CD14-positive monocyte (primary cell): ENCODE results near the gene ROR1. TPM values are rescaled to one million over a fixed set of nuclear protein-coding genes. Genes with fewer than 3 reads are reported as not detected.
"Not testable (repeated sequence)": the region's sequence is repeated elsewhere in the genome, so short reads cannot be mapped to it uniquely, and the experiment has no call there.

ENCODE experiments used
- DNase-seq, 3 donors: peaks; one replicate each; pipeline ENCODE4 v3.0.0-alpha.2; 2011 to 2022
- H2AFZ ChIP-seq: 2 replicates; pipeline ENCODE4 v1.6.0; 2012; ENCODE audit warnings: mild to moderate bottlenecking, low read depth, low read length, inconsistent platforms; ENCODE audit not compliant: insufficient read depth, poor library complexity, severe bottlenecking
- H3K27ac ChIP-seq, 2 donors: 1 replicate in 1 of 2; 2 replicates in 1 of 2; pipeline ENCODE4 v1.5.1; 2012 to 2013; ENCODE audit warnings: low read length in 2 of 2, control low read depth in 1 of 2, inconsistent platforms in 1 of 2, low read depth in 1 of 2, mild to moderate bottlenecking in 1 of 2
- H3K27me3 ChIP-seq, 2 donors: one replicate each; pipeline versions ENCODE4 v1.6.0 to v1.6.1; 2011 to 2013; ENCODE audit warnings: low read length in 2 of 2; ENCODE audit not compliant: control insufficient read depth in 2 of 2, insufficient read depth in 2 of 2
- H3K36me3 ChIP-seq, 2 donors: replicated peaks in 1 of 2; 1 replicate in 1 of 2; 2 replicates in 1 of 2; pipeline versions ENCODE4 v1.5.1 to v1.6.1; 2012 to 2013; ENCODE audit warnings: low read length in 2 of 2, control low read depth in 1 of 2, inconsistent platforms in 1 of 2, mild to moderate bottlenecking in 1 of 2; ENCODE audit not compliant: insufficient read depth in 2 of 2, control insufficient read depth in 1 of 2
- H3K4me1 ChIP-seq, 2 donors: 1 replicate in 1 of 2; 2 replicates in 1 of 2; pipeline versions ENCODE4 v1.5.1 to v1.6.1; 2012 to 2013; ENCODE audit warnings: low read length in 2 of 2, control low read depth in 1 of 2, inconsistent platforms in 1 of 2, mild to moderate bottlenecking in 1 of 2, moderate library complexity in 1 of 2; ENCODE audit not compliant: insufficient read depth in 2 of 2, control insufficient read depth in 1 of 2
- H3K4me2 ChIP-seq: replicated peaks from 2 replicates; pipeline ENCODE3; 2012; ENCODE audit warnings: low read length, moderate library complexity, mild to moderate bottlenecking; ENCODE audit not compliant: poor library complexity, severe bottlenecking; ENCODE audit errors: extremely low read depth
- H3K4me3 ChIP-seq, 3 experiments: fragments of 200-600 bp in 1 of 3; sonication (generic) in 1 of 3; replicated peaks in 1 of 3; 1 replicate in 2 of 3; 2 replicates in 1 of 3; pipeline ENCODE4 v1.5.1; 2011 to 2013; ENCODE audit warnings: low read length in 3 of 3, mild to moderate bottlenecking in 3 of 3, control low read depth in 2 of 3, low read depth in 2 of 3, inconsistent platforms in 1 of 3, moderate library complexity in 1 of 3
- H3K79me2 ChIP-seq: 2 replicates; pipeline ENCODE4 v1.6.0; 2012; ENCODE audit warnings: mild to moderate bottlenecking, control low read depth, inconsistent platforms, low read length, moderate library complexity; ENCODE audit not compliant: insufficient read depth
- H3K9ac ChIP-seq: 2 replicates; pipeline ENCODE4 v1.6.0; 2017; ENCODE audit warnings: low read length, mild to moderate bottlenecking; ENCODE audit not compliant: insufficient read depth, poor library complexity, severe bottlenecking
- H3K9me3 ChIP-seq, 2 donors: replicated peaks in 1 of 2; 1 replicate in 1 of 2; 2 replicates in 1 of 2; pipeline versions ENCODE4 v1.5.1 to v1.6.1; 2012 to 2013; ENCODE audit warnings: low read length in 2 of 2, control low read depth in 1 of 2; ENCODE audit not compliant: control insufficient read depth in 1 of 2, insufficient read depth in 1 of 2
- H4K20me1 ChIP-seq: 2 replicates; pipeline ENCODE4 v1.6.0; 2012; ENCODE audit warnings: mild to moderate bottlenecking, low read length, control low read depth, moderate library complexity; ENCODE audit not compliant: insufficient read depth
- H3K27ac Mint-ChIP-seq, 7 donors: one replicate each; pipeline ENCODE4 v1.8.0; 2020; ENCODE audit warnings: mild to moderate bottlenecking in 7 of 7, mixed read lengths in 7 of 7, moderate library complexity in 6 of 7, inconsistent platforms in 2 of 7
- H3K27me3 Mint-ChIP-seq, 3 donors: one replicate each; pipeline ENCODE4 v1.8.0; 2021 to 2022; ENCODE audit warnings: low read depth in 3 of 3, mild to moderate bottlenecking in 3 of 3, mixed read lengths in 3 of 3, moderate library complexity in 3 of 3, inconsistent platforms in 1 of 3
- H3K36me3 Mint-ChIP-seq, 2 donors: one replicate each; pipeline ENCODE4 v1.8.0; 2020; ENCODE audit warnings: mixed read lengths in 2 of 2, inconsistent platforms in 1 of 2, mild to moderate bottlenecking in 1 of 2
- H3K4me1 Mint-ChIP-seq: one replicate; pipeline ENCODE4 v1.8.0; 2020; ENCODE audit warnings: mild to moderate bottlenecking, mixed read lengths
- H3K4me3 Mint-ChIP-seq, 2 donors: one replicate each; pipeline ENCODE4 v1.8.0; 2020; ENCODE audit warnings: mild to moderate bottlenecking in 2 of 2, mixed read lengths in 2 of 2, moderate library complexity in 1 of 2
- H3K9me3 Mint-ChIP-seq, 7 donors: one replicate each; pipeline ENCODE4 v1.8.0; 2020 to 2022; ENCODE audit warnings: mixed read lengths in 7 of 7, mild to moderate bottlenecking in 6 of 7, moderate library complexity in 6 of 7, inconsistent platforms in 2 of 7
- CTCF ChIP-seq: fragments of 200-600 bp; IDR thresholded peaks from one replicate; pipeline ENCODE4 v1.8.0; 2022; ENCODE audit warnings: antibody characterized with exemption, mild to moderate bottlenecking
- WGBS: methylation state at CpG from one replicate; pipeline ENCODE4 v1.1.5; 2013; ENCODE audit warnings: missing lambda C conversion rate; ENCODE audit not compliant: insufficient coverage; 5-methylcytosine and 5-hydroxymethylcytosine counted together
- intact Hi-C, 2 donors: fragments of 100-400 bp; cut with micrococcal nuclease; formaldehyde crosslinking; loops; one replicate each; pipeline versions ENCODE4 v1.15.0 to v1.15.1; 2023
- polyA plus RNA-seq, 3 donors: library from polyadenylated mRNA; depleted of rRNA in 1 of 3; unstranded in 2 of 3; stranded (reverse) in 1 of 3; fragments of 300-500 nt in 2 of 3; fragments of >200 nt in 1 of 3; fragmentation: Illumina TruSeq in 2 of 3; gene quantifications; 1 replicate in 2 of 3; 2 replicates in 1 of 3; pipeline ENCODE4 v1.2.3, GENCODE V29; 2012 to 2021

ROR1 gene
- polyA plus RNA-seq, 3 donors: not detected

GRCh38 chr1:63784083-63784482 lies 10.3 kb downstream of the ROR1 start:
- no peak overlapping the region for H3K9ac ChIP-seq
- H3K27ac Mint-ChIP-seq: no peak overlapping the region
- TF ChIP-seq CTCF: no peak
- H3K4me3 ChIP-seq: no peak overlapping the region
- H3K4me3 Mint-ChIP-seq: no peak overlapping the region
- no peak overlapping the region for H3K4me2 ChIP-seq
- no peak overlapping the region for H2AFZ ChIP-seq
- no peaks in the 10 kb centered on the region for H3K9me3 ChIP-seq
- H3K36me3 ChIP-seq: no peaks in the 10 kb centered on the region
- DNase-seq: no peak
- H3K9me3 Mint-ChIP-seq: peaks cover 0 to 4% (median 0%) of the 10 kb centered on the region in 7 donors
- intact Hi-C loops: no loop called here
- H3K27me3 Mint-ChIP-seq: peaks cover 5 to 12% (median 6%) of the 10 kb centered on the region in 3 donors
- peaks cover 4% of the 10 kb centered on the region in 2 donors for H3K27me3 ChIP-seq
- H3K27ac ChIP-seq: no peak overlapping the region
- no peaks in the 10 kb centered on the region for H3K4me1 ChIP-seq
- H4K20me1 ChIP-seq: no peaks in the 10 kb centered on the region
- no peaks in the 10 kb centered on the region for H3K79me2 ChIP-seq
- no peaks in the 10 kb centered on the region for H3K36me3 Mint-ChIP-seq
- H3K4me1 Mint-ChIP-seq: no peaks in the 10 kb centered on the region

GRCh38 chr1:63784489-63785390 lies 10.9 kb downstream of the ROR1 start:
- no peaks in the 10 kb centered on the region for H3K4me1 Mint-ChIP-seq
- Histone ChIP-seq H3K4me1 (no peaks in the 10 kb centered on the region), H3K27me3 (peaks cover 4% of the 10 kb centered on the region in 2 donors), H3K9ac (no peak overlapping the region), H3K4me3 (no peak overlapping the region), H3K36me3 (no peaks in the 10 kb centered on the region), H4K20me1 (no peaks in the 10 kb centered on the region), H3K9me3 (no peaks in the 10 kb centered on the region), H3K27ac (no peak overlapping the region), H3K4me2 (no peak overlapping the region), H2AFZ (no peak overlapping the region), H3K79me2 (no peaks in the 10 kb centered on the region)
- intact Hi-C loops: no loop called here
- H3K27ac Mint-ChIP-seq: no peak overlapping the region
- TF ChIP-seq CTCF: no peak
- H3K4me3 Mint-ChIP-seq: no peak overlapping the region
- peaks cover 0 to 4% (median 0%) of the 10 kb centered on the region in 7 donors for H3K9me3 Mint-ChIP-seq
- H3K36me3 Mint-ChIP-seq: no peaks in the 10 kb centered on the region
- H3K27me3 Mint-ChIP-seq: peaks cover 5 to 8% (median 5%) of the 10 kb centered on the region in 3 donors
- 67% methylated on average over 2 of the region's 6 CpGs for WGBS
- no peak for DNase-seq

GRCh38 chr1:63787270-63787669 lies 13.5 kb downstream of the ROR1 start:
- H2AFZ ChIP-seq, H3K4me1 Mint-ChIP-seq, H3K27ac ChIP-seq, H3K9ac ChIP-seq, DNase-seq, H3K4me2 ChIP-seq, H3K27me3 Mint-ChIP-seq, H4K20me1 ChIP-seq, H3K4me1 ChIP-seq, H3K9me3 ChIP-seq, H3K4me3 Mint-ChIP-seq, H3K27ac Mint-ChIP-seq, H3K4me3 ChIP-seq, H3K36me3 Mint-ChIP-seq, H3K79me2 ChIP-seq, H3K27me3 ChIP-seq, H3K36me3 ChIP-seq, intact Hi-C loops, H3K9me3 Mint-ChIP-seq: not testable (repeated sequence)
- no CpG with 5 or more reads among the region's 3 CpGs for WGBS
